DOHH2 (cell line): ENCODE measurements around the gene TTC23.

Experiments
- H3F3A ChIP-seq: fragments of 200-600 bp; sonication (generic), shearing (Covaris generic); 2 replicates; pipeline ENCODE4 v1.6.0; 2016; ENCODE audit warnings: antibody characterized with exemption, mild to moderate bottlenecking; ENCODE audit not compliant: control insufficient read depth, insufficient read depth
- H3K27ac ChIP-seq: fragments of 200-600 bp; sonication (generic); 2 replicates; pipeline ENCODE4 v1.5.1; 2014; ENCODE audit warnings: low read depth, mild to moderate bottlenecking, low read length, moderate library complexity
- H3K27me3 ChIP-seq: fragments of 200-600 bp; sonication (generic); 2 replicates; pipeline ENCODE4 v1.6.1; 2014; ENCODE audit warnings: mild to moderate bottlenecking, low read length, mixed read lengths; ENCODE audit not compliant: control insufficient read depth
- H3K36me3 ChIP-seq: fragments of 200-600 bp; sonication (generic); 2 replicates; pipeline ENCODE4 v1.6.1; 2014; ENCODE audit warnings: mild to moderate bottlenecking, low read length, moderate library complexity, mixed read lengths; ENCODE audit not compliant: control insufficient read depth
- H3K4me1 ChIP-seq: fragments of 200-600 bp; sonication (generic); 2 replicates; pipeline ENCODE4 v1.6.1; 2014; ENCODE audit warnings: mild to moderate bottlenecking, low read length, mixed read lengths; ENCODE audit not compliant: control insufficient read depth
- H3K4me2 ChIP-seq: fragments of 200-600 bp; sonication (generic); 2 replicates; pipeline ENCODE4 v1.6.0; 2014; ENCODE audit warnings: mild to moderate bottlenecking, low read length, moderate library complexity
- H3K4me3 ChIP-seq: fragments of 200-600 bp; sonication (generic); 2 replicates; pipeline ENCODE4 v1.5.1; 2014; ENCODE audit warnings: mild to moderate bottlenecking, low read length, mixed read lengths
- H3K79me2 ChIP-seq: fragments of 200-600 bp; sonication (generic); 2 replicates; pipeline ENCODE4 v1.6.1; 2014; ENCODE audit warnings: mild to moderate bottlenecking, low read length, mixed read lengths; ENCODE audit not compliant: control insufficient read depth
- H3K9me2 ChIP-seq: fragments of 200-600 bp; sonication (generic); replicated peaks from 2 replicates; pipeline ENCODE4 v1.6.1; 2014; ENCODE audit warnings: mild to moderate bottlenecking, low read length, mixed read lengths; ENCODE audit not compliant: control insufficient read depth
- H3K9me3 ChIP-seq: fragments of 200-600 bp; sonication (generic); 2 replicates; pipeline ENCODE4 v1.6.1; 2014; ENCODE audit warnings: antibody characterized with exemption, low read length, mixed read lengths; ENCODE audit not compliant: control insufficient read depth, insufficient read depth
- H4K20me1 ChIP-seq: fragments of 200-600 bp; sonication (generic); 2 replicates; pipeline ENCODE4 v1.6.0; 2014; ENCODE audit warnings: low read depth, mild to moderate bottlenecking, antibody characterized with exemption, low read length, moderate library complexity; ENCODE audit not compliant: control insufficient read depth, insufficient read depth
- CTCF ChIP-seq: fragments of 200-600 bp; sonication (generic); IDR thresholded peaks from one replicate; pipeline ENCODE4 v1.5.1; 2014; ENCODE audit warnings: antibody characterized with exemption, mild to moderate bottlenecking, low read depth, low read length; ENCODE audit not compliant: poor library complexity, severe bottlenecking
- EZH2phosphoT487 ChIP-seq: fragments of 200-600 bp; sonication (generic); IDR thresholded peaks from 2 replicates; pipeline ENCODE4 v1.6.1; 2017; ENCODE audit warnings: borderline replicate concordance, mild to moderate bottlenecking, antibody characterized with exemption, low read length, moderate library complexity, mixed read lengths

The TTC23 gene

GRCh38 chr15:99247062-99247461, 2.3 kb downstream of the TTC23 start:
- Histone ChIP-seq H3K4me3 (no peak overlapping the region), H3F3A (peaks cover 12% of the 10 kb centered on the region), H3K4me1 (peaks cover 34% of the 10 kb centered on the region), H4K20me1 (no peaks in the 10 kb centered on the region), H3K27me3 (no peaks in the 10 kb centered on the region), H3K79me2 (peaks cover 5% of the 10 kb centered on the region), H3K9me3 (peaks cover 5% of the 10 kb centered on the region; the same call in 1 of the 2 replicates), H3K36me3 (peaks cover 5% of the 10 kb centered on the region; the same call in 1 of the 2 replicates), H3K4me2 (no peak overlapping the region), H3K9me2 (no peaks in the 10 kb centered on the region), H3K27ac (no peak overlapping the region)
- no peak for TF ChIP-seq EZH2phosphoT487
- TF ChIP-seq CTCF: no peak

- Histone ChIP-seq H3K27ac (no peak overlapping the region), H3K4me3 (no peak overlapping the region), H3F3A (peaks cover 5% of the 10 kb centered on the region; the same call in 1 of the 2 replicates), H3K27me3 (no peaks in the 10 kb centered on the region), H4K20me1 (no peaks in the 10 kb centered on the region), H3K36me3 (no peaks in the 10 kb centered on the region), H3K9me3 (no peaks in the 10 kb centered on the region), H3K9me2 (no peaks in the 10 kb centered on the region), H3K4me2 (no peak overlapping the region), H3K4me1 (peaks cover 29% of the 10 kb centered on the region), H3K79me2 (no peaks in the 10 kb centered on the region)
- TF ChIP-seq EZH2phosphoT487 (no peak), CTCF (no peak)
These were observed 5.1 kb downstream of the TTC23 start for GRCh38 chr15:99244306-99244705.

GRCh38 chr15:99241752-99242151, 7.6 kb downstream of the TTC23 start:
- no peak for TF ChIP-seq CTCF
- no peak for TF ChIP-seq EZH2phosphoT487
- Histone ChIP-seq H3K4me3 (no peak overlapping the region), H3K27me3 (no peaks in the 10 kb centered on the region), H3K79me2 (no peaks in the 10 kb centered on the region), H3F3A (no peaks in the 10 kb centered on the region), H4K20me1 (no peaks in the 10 kb centered on the region), H3K27ac (no peak overlapping the region), H3K4me1 (peaks cover 12% of the 10 kb centered on the region), H3K9me3 (no peaks in the 10 kb centered on the region), H3K36me3 (no peaks in the 10 kb centered on the region), H3K4me2 (no peak overlapping the region), H3K9me2 (no peaks in the 10 kb centered on the region)
